ENCODE data around the gene RSPO3. TPM values are rescaled to one million over a fixed set of nuclear protein-coding genes. Genes with fewer than 3 reads are reported as not detected.

Gene RSPO3
- total RNA-seq, 1 experiment from 2014 or later = not detected

DNA sequence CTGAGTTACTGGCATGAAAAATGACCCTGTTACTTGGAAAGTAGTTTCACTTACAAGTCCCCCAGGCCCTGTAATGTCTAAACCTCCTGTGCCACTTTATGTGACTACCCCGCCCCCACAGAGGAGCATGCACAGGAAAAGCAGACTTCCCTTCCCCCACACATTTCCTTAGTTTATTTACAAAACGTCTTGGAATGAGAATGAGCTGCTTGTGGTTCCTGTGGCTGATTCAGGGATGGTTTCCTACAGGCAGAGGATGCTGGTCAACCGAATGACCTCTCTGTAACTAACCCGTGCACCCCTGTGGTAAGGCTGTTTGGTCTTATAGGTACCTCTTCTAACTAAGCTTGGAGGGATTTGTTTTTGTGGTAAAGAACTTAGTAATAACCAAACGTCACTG lies 28.5 kb downstream of the RSPO3 start:
- no peaks in the 10 kb centered on the region for H3K9me2 ChIP-seq (replicated peaks; ENCODE audit: low read length)
- H3K27ac ChIP-seq (ENCODE audit: low read length) = no peak overlapping the region
- H3K4me2 ChIP-seq (ENCODE audit: low read length) = no peak overlapping the region
- H3K4me1 ChIP-seq (ENCODE audit: insufficient read depth, low read length) = no peaks in the 10 kb centered on the region
- intact Hi-C loops (cut with micrococcal nuclease) = no loop called here
- no TSS peak for BruUV-seq (replicated peaks)
- no peaks in the 10 kb centered on the region for H3F3A ChIP-seq (ENCODE audit: low read length, unreplicated experiment)
- H3K4me3 ChIP-seq (ENCODE audit: low read length) = no peak overlapping the region
- no peaks in the 10 kb centered on the region for H3K9me3 ChIP-seq (ENCODE audit: low read length)
- H3K9ac ChIP-seq (ENCODE audit: low read length) = no peak overlapping the region
- H3K27me3 ChIP-seq (ENCODE audit: low read length) = peaks cover 3% of the 10 kb centered on the region
- no peak for TF ChIP-seq EZH2 (IDR thresholded peaks at IDR 0.05; ENCODE audit: low read length, unreplicated experiment)
- no peak for TF ChIP-seq EZH2phosphoT487 (IDR thresholded peaks at IDR 0.05; ENCODE audit: borderline replicate concordance, low read length)
- TF ChIP-seq CTCF (conservative IDR thresholded peaks at IDR 0.05; ENCODE audit: low read depth, low read length) = no peak
- H4K20me1 ChIP-seq (ENCODE audit: low read length) = no peaks in the 10 kb centered on the region
- no peak overlapping the region for H2AFZ ChIP-seq (ENCODE audit: low read length)
- DNase-seq (peak; percentile 27), ATAC-seq (no peak)
- ChIA-PET CTCF (no interaction called here), POLR2A (ENCODE audit: unreplicated experiment) (no interaction called here)
- no peaks in the 10 kb centered on the region for H3K79me2 ChIP-seq (ENCODE audit: low read length)
- H3K36me3 ChIP-seq (ENCODE audit: low read depth, low read length) = no peaks in the 10 kb centered on the region

DNA sequence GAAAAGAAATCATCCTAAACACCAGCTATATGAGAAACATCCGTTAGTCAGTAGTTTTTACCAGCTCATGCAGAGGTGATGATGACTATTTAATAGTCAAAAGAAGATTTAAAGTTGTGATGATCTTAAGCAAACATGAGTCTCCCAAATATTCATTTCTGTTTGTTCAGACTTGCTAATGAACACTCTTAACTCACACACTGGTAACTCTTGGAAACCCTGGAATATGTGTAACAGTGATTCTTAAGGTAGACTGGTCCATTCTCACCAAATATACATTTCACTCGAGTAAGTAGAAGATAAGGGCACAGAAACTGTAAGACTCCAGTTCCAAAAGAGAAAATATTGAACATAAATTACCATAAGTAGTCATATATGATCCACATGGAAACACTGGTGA lies 29.1 kb downstream of the RSPO3 start:
- Histone ChIP-seq H4K20me1 (ENCODE audit: low read length) (no peaks in the 10 kb centered on the region), H3K4me2 (ENCODE audit: low read length) (no peak overlapping the region), H3K9me2 (replicated peaks; ENCODE audit: low read length) (no peaks in the 10 kb centered on the region), H3K79me2 (ENCODE audit: low read length) (no peaks in the 10 kb centered on the region), H2AFZ (ENCODE audit: low read length) (no peak overlapping the region), H3K27me3 (ENCODE audit: low read length) (peaks cover 9% of the 10 kb centered on the region), H3K9me3 (ENCODE audit: low read length) (no peaks in the 10 kb centered on the region), H3K27ac (ENCODE audit: low read length) (no peak overlapping the region), H3K4me3 (ENCODE audit: low read length) (no peak overlapping the region), H3K9ac (ENCODE audit: low read length) (no peak overlapping the region), H3K4me1 (ENCODE audit: insufficient read depth, low read length) (no peaks in the 10 kb centered on the region), H3K36me3 (ENCODE audit: low read depth, low read length) (no peaks in the 10 kb centered on the region), H3F3A (ENCODE audit: low read length, unreplicated experiment) (no peaks in the 10 kb centered on the region)
- no TSS peak for BruUV-seq (replicated peaks)
- TF ChIP-seq EZH2 (IDR thresholded peaks at IDR 0.05; ENCODE audit: low read length, unreplicated experiment) = no peak
- no peak for TF ChIP-seq CTCF (conservative IDR thresholded peaks at IDR 0.05; ENCODE audit: low read depth, low read length)
- TF ChIP-seq EZH2phosphoT487 (IDR thresholded peaks at IDR 0.05; ENCODE audit: borderline replicate concordance, low read length) = no peak
- ChIA-PET CTCF (no interaction called here), POLR2A (ENCODE audit: unreplicated experiment) (no interaction called here)
- intact Hi-C loops (cut with micrococcal nuclease) = no loop called here
- ATAC-seq = no peak
- no peak for DNase-seq

- CTCF ChIA-PET = no interaction called here
- H3K27ac ChIP-seq (ENCODE audit: low read length) = no peak overlapping the region
- no peaks in the 10 kb centered on the region for H4K20me1 ChIP-seq (ENCODE audit: low read length)
- H3K9me2 ChIP-seq (replicated peaks; ENCODE audit: low read length) = no peaks in the 10 kb centered on the region
- TF ChIP-seq CTCF (conservative IDR thresholded peaks at IDR 0.05; ENCODE audit: low read depth, low read length) (no peak), EZH2 (IDR thresholded peaks at IDR 0.05; ENCODE audit: low read length, unreplicated experiment) (no peak), EZH2phosphoT487 (IDR thresholded peaks at IDR 0.05; ENCODE audit: borderline replicate concordance, low read length) (no peak)
- H3K4me1 ChIP-seq (ENCODE audit: insufficient read depth, low read length) = no peaks in the 10 kb centered on the region
- no peak overlapping the region for H3K4me3 ChIP-seq (ENCODE audit: low read length)
- no peaks in the 10 kb centered on the region for H3K79me2 ChIP-seq (ENCODE audit: low read length)
- H3K4me2 ChIP-seq (ENCODE audit: low read length) = no peak overlapping the region
- H2AFZ ChIP-seq (ENCODE audit: low read length) = no peak overlapping the region
- no peaks in the 10 kb centered on the region for H3K9me3 ChIP-seq (ENCODE audit: low read length)
- no peak for ATAC-seq
- intact Hi-C loops (cut with micrococcal nuclease) = no loop called here
- H3K9ac ChIP-seq (ENCODE audit: low read length) = no peak overlapping the region
- peaks cover 19% of the 10 kb centered on the region for H3K27me3 ChIP-seq (ENCODE audit: low read length)
- POLR2A ChIA-PET (ENCODE audit: unreplicated experiment) = no interaction called here
- H3F3A ChIP-seq (ENCODE audit: low read length, unreplicated experiment) = no peaks in the 10 kb centered on the region
- no TSS peak for BruUV-seq (replicated peaks)
- no peaks in the 10 kb centered on the region for H3K36me3 ChIP-seq (ENCODE audit: low read depth, low read length)
- DNase-seq = no peak
Observed at GRCh38 chr6:127148511-127148910, 30.0 kb downstream of the RSPO3 start.

Data from PC-3 (cell line).